Measurements from ENCODE around the gene COLEC12.
"Not testable (repeated sequence)": the region's sequence is repeated elsewhere in the genome, so short reads cannot be mapped to it uniquely, and the experiment has no call there.

COLEC12 gene

DNA sequence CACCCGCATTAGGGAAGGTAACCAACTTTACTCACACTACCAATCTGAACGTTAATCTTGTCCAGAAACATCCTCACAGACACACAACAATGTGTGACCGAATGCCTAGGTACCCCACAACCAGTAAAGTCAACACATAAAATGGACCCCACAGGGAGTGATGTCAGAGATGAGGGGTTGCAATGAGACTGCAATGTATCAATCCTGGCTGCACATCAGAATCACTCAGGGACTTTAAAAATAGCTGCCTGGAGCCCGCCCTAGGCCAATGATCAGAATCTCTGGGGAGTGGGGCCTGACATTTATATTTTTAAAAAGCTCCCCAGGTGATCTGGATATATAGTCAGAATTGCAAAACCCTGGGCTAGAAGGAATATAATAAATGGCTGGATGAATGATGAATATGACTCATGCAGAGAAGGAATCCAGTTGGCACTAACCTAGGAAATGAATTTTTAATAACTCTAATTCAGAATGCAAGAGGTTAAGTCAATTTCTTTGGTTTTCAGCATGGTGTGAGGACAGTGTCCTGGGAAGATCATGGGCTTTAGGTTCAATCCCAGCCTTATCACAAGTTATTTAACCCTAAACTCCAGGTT lies 92.8 kb downstream of the COLEC12 start:
- TF ChIP-seq, protein P1, sequence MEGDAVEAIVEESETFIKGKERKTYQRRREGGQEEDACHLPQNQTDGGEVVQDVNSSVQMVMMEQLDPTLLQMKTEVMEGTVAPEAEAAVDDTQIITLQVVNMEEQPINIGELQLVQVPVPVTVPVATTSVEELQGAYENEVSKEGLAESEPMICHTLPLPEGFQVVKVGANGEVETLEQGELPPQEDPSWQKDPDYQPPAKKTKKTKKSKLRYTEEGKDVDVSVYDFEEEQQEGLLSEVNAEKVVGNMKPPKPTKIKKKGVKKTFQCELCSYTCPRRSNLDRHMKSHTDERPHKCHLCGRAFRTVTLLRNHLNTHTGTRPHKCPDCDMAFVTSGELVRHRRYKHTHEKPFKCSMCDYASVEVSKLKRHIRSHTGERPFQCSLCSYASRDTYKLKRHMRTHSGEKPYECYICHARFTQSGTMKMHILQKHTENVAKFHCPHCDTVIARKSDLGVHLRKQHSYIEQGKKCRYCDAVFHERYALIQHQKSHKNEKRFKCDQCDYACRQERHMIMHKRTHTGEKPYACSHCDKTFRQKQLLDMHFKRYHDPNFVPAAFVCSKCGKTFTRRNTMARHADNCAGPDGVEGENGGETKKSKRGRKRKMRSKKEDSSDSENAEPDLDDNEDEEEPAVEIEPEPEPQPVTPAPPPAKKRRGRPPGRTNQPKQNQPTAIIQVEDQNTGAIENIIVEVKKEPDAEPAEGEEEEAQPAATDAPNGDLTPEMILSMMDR (IDR thresholded peaks at IDR 0.05; ENCODE audit: insufficient read depth, low read depth, low read length, missing control alignments), result no peak
- no peak overlapping the region for H3K4me3 ChIP-seq (ENCODE audit: low read depth, low read length)
- no peak for DNase-seq (ENCODE audit: low read depth)

DNA sequence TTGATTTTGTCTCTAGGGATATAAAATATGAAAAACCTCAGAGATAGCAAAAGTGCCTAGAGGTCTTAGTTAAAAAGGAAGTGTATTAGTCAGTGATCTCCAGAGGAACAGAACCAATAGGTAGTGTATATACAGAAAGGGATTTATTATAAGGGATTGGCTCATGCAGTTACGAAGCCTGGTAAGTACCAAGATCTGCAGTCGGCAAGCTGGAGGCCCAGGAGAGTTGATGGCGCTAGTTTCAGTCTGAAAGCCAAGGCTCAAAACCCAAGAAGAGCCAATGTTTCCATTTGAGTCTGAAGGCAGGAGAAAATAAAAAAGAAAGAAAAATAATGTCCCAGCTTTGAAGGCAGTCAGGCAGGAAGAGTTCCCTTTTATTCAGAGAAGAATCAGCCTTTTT lies 93.3 kb downstream of the COLEC12 start:
- TF ChIP-seq, protein P1 (IDR thresholded peaks at IDR 0.05; ENCODE audit: insufficient read depth, low read depth, low read length, missing control alignments), result no peak

DNA sequence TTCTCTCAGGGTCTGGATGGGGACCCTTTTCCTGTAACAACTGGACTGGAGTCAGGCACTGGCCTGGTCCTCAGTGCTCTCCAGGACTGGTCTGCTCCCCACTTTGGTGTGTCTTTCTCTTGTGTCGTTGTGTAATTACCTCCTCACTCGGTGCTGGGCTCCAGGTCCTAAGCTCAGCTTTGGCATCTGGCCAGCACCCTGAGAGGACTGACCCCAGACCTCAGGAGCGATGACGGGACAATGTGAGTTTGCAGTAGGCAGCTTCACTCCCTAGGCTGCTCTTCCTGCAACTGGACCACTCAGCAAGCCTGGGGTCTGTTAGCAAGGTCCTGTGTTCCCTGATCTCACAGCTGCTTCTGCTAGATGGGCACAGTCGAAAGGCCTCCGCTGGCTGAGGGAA lies 93.8 kb downstream of the COLEC12 start:
- no peak overlapping the region for H3K4me3 ChIP-seq (ENCODE audit: low read depth, low read length)
- TF ChIP-seq, protein P1 (IDR thresholded peaks at IDR 0.05; ENCODE audit: insufficient read depth, low read depth, low read length, missing control alignments), result no peak
- no peak for DNase-seq (ENCODE audit: low read depth)

More for the DNA sequence above, 93.3 kb downstream of the COLEC12 start:
- H3K4me3 ChIP-seq (ENCODE audit: low read depth, low read length), result no peak overlapping the region
- DNase-seq (ENCODE audit: low read depth), result no peak

DNA sequence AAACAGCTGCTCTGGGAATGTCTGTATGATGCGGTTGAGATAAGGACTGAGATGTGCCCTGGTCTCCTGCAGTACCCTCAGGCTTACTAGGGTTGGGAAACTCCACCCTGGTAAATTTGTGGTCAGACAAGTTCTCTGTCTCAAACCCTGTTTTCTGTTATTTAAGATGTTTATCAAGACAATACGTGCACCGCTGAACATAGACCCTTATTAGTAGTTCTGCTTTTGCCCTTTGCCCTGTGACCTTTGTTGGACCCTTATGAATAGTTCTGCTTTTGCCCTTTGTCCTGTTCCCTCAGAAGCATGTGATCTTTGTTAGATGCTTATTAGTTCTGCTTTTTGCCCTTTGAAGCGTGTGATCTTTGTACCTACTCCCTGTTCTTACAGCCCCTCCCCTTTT lies 95.5 kb downstream of the COLEC12 start:
- not testable (repeated sequence) for DNase-seq (ENCODE audit: low read depth); H3K4me3 ChIP-seq (ENCODE audit: low read depth, low read length)

DNA sequence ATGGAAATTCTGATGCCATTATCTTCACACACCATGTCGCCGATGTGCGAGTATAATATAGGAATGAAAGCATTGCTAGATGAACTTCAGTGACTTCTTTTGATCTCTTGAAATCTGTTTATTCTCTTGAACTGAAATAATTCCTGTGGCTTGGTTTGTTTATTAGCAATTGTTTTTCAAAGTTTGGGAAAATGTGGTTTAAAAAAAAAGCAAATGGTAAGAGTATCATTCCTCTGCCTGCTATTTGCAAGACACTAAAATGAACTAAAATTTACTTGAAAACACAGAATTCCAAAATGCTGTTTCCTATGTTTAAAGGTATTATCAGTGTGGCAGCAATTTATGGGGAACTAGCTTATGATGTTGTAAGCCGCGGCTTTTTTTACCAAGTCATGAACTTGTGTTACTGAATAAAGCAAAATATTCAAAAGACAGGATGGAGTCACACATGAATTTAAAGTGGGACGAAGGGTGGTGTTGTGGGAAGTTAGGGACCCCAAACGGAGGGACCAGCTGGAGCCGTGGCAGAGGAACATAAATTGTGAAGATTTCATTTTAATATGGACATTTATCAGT lies 96.4 kb downstream of the COLEC12 start:
- TF ChIP-seq, protein P1 (IDR thresholded peaks at IDR 0.05; ENCODE audit: insufficient read depth, low read depth, low read length, missing control alignments), result no peak
- H3K4me3 ChIP-seq (ENCODE audit: low read depth, low read length), result no peak overlapping the region

DNA sequence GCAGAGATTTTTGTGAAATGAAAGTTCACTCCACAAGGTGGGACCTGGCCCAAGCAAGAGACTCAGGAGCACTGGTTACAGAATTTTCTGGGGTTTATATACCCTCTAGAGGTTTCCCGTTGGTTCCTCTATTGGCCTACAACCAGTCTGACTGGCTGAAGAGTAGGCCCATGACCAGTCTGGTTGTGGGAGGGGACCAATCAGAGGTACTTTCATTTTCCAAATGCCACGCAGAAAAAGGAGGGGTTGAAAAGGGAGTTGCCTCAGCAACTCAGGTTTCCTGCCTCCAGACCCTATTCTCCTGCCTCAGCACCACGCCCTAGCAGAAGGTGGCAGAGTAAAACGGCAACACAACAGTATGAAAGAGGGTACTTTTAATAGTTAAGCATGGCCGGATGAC lies 98.4 kb downstream of the COLEC12 start:
- no peak overlapping the region for H3K4me3 ChIP-seq (ENCODE audit: low read depth, low read length)
- no peak for DNase-seq (ENCODE audit: low read depth)
- TF ChIP-seq, protein P1 (IDR thresholded peaks at IDR 0.05; ENCODE audit: insufficient read depth, low read depth, low read length, missing control alignments), result no peak

More for the DNA sequence above, 96.4 kb downstream of the COLEC12 start:
- DNase-seq (ENCODE audit: low read depth), result no peak

DNA sequence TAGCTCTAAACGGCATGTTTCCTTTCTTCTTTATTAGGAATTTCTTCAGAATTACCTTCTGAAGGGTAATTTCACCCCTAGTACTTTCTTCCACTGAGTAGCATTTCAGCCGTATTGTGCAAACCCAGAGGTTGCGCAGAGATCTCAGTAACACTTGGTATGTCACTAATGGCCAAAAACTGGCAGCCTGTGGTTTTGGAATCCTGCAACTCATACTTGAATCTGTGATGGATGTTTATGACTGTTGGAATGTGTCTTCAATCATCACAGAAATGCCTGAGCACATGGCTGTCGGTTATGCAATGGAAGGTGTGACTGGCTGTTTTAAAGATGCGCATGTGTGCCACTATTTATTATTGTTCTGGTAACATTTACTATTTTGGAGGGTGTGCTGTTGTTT lies 100.0 kb downstream of the COLEC12 start:
- TF ChIP-seq, protein P1 (IDR thresholded peaks at IDR 0.05; ENCODE audit: insufficient read depth, low read depth, low read length, missing control alignments), result no peak
- no peak for DNase-seq (ENCODE audit: low read depth)
- H3K4me3 ChIP-seq (ENCODE audit: low read depth, low read length), result no peak overlapping the region

Measured in GM12865 (cell line).